Smooth muscle cell (in vitro differentiated cells): ENCODE results near the gene CDC34. TPM values are rescaled to one million over a fixed set of nuclear protein-coding genes. Genes with fewer than 3 reads are reported as not detected.

Experiments
- DNase-seq: peaks from one replicate; lab custom pipeline; 2025; ENCODE audit not compliant: unreplicated experiment; lab: John Stamatoyannopoulos, UW
- H2AFZ ChIP-seq: fragments of 200-600 bp; sonication (generic); 2 replicates; pipeline ENCODE4 v1.6.0; 2016; ENCODE audit warnings: antibody characterized with exemption, low read depth, mild to moderate bottlenecking
- H3F3A ChIP-seq: fragments of 200-600 bp; sonication (generic); 2 replicates; pipeline ENCODE4 v1.6.0; 2017; ENCODE audit warnings: antibody characterized with exemption, low read depth
- H3K27ac ChIP-seq: fragments of 200-600 bp; sonication (generic); 2 replicates; pipeline ENCODE4 v1.5.1; 2016; ENCODE audit warnings: low read depth, mild to moderate bottlenecking
- H3K27me3 ChIP-seq: fragments of 200-600 bp; sonication (generic); 2 replicates; pipeline ENCODE4 v1.6.1; 2016; ENCODE audit warnings: low read depth, mild to moderate bottlenecking
- H3K36me3 ChIP-seq: fragments of 200-600 bp; sonication (generic); 2 replicates; pipeline ENCODE4 v1.5.1; 2016; ENCODE audit warnings: low read depth
- H3K4me1 ChIP-seq: fragments of 200-600 bp; sonication (generic); 2 replicates; pipeline ENCODE4 v1.5.1; 2016; ENCODE audit warnings: low read depth
- H3K4me2 ChIP-seq: fragments of 200-600 bp; sonication (generic); 2 replicates; pipeline ENCODE4 v1.6.0; 2016; ENCODE audit warnings: mild to moderate bottlenecking
- H3K4me3 ChIP-seq: fragments of 200-600 bp; sonication (generic); 2 replicates; pipeline ENCODE4 v1.5.1; 2016; ENCODE audit warnings: mild to moderate bottlenecking
- H3K79me2 ChIP-seq: fragments of 200-600 bp; sonication (generic); 2 replicates; pipeline ENCODE4 v1.6.0; 2016; ENCODE audit warnings: low read depth, mild to moderate bottlenecking
- H3K9ac ChIP-seq: fragments of 200-600 bp; sonication (generic); 2 replicates; pipeline ENCODE4 v1.6.0; 2016; ENCODE audit warnings: low read depth
- H3K9me3 ChIP-seq: fragments of 200-600 bp; sonication (generic); replicated peaks from 2 replicates; pipeline ENCODE4 v1.5.1; 2016; ENCODE audit warnings: low read depth
- H4K20me1 ChIP-seq: fragments of 200-600 bp; sonication (generic); 2 replicates; pipeline ENCODE4 v1.6.0; 2016; ENCODE audit warnings: low read depth
- WGBS: methylation state at CpG from one replicate; pipeline ENCODE4 v1.1.7; 2016; ENCODE audit warnings: low lambda C conversion rate; 5-methylcytosine and 5-hydroxymethylcytosine counted together
- polyA plus RNA-seq: library from polyadenylated mRNA; unstranded; fragments of >200 nt; fragmentation: Nextera tagmentation; extraction: Ambion mirVana; gene quantifications from 2 replicates; pipeline ENCODE4 v1.2.1, GENCODE V29; 2016
- total RNA-seq: library from RNA; depleted of rRNA; stranded (reverse); fragments of >200 nt; gene quantifications from 2 replicates; pipeline ENCODE4 v1.2.3, GENCODE V29; 2014
- TF ChIP-seq, protein P1 (sequence below): fragments of 200-600 bp; sonication (generic); IDR thresholded peaks from 2 replicates; pipeline ENCODE4 v1.5.1; 2017; ENCODE audit warnings: borderline replicate concordance, mild to moderate bottlenecking, antibody characterized with exemption; ENCODE audit not compliant: insufficient read depth, poor library complexity, severe bottlenecking

The CDC34 gene
- total and polyA plus RNA-seq, 2 experiments from 2014 or later, result 67.7 to 151 TPM

DNA sequence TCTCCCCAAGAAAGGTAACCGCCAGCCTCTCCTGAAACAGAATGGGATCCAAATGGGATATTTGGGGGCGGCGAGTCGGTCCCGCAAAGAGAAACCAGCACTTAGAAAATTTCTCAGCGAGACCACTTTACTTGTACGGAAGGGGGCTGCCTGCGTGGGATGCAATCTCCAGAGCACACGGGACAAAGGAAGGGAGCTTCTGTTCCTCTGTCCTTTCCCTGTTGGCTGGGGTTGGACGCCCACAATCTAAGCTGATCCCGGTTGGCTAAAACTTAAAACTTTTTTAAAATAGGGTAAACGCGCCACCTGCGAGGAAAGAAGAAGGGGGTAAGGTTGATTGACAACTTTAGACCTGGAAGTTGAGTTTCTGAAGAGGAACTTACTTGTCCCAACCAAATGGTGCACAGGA is 40.0 kb downstream of the CDC34 start:
- H3F3A ChIP-seq, result peaks cover 15% of the 10 kb centered on the region
- peak overlapping the region; percentile 74 for H2AFZ ChIP-seq
- peak overlapping the region; percentile 81 for H3K27ac ChIP-seq
- TF ChIP-seq, protein P1, sequence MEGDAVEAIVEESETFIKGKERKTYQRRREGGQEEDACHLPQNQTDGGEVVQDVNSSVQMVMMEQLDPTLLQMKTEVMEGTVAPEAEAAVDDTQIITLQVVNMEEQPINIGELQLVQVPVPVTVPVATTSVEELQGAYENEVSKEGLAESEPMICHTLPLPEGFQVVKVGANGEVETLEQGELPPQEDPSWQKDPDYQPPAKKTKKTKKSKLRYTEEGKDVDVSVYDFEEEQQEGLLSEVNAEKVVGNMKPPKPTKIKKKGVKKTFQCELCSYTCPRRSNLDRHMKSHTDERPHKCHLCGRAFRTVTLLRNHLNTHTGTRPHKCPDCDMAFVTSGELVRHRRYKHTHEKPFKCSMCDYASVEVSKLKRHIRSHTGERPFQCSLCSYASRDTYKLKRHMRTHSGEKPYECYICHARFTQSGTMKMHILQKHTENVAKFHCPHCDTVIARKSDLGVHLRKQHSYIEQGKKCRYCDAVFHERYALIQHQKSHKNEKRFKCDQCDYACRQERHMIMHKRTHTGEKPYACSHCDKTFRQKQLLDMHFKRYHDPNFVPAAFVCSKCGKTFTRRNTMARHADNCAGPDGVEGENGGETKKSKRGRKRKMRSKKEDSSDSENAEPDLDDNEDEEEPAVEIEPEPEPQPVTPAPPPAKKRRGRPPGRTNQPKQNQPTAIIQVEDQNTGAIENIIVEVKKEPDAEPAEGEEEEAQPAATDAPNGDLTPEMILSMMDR, result no peak
- WGBS, result 2% methylated on average over 14 of the region's 14 CpGs
- peaks cover 16% of the 10 kb centered on the region for H3K4me1 ChIP-seq
- no peaks in the 10 kb centered on the region for H3K36me3 ChIP-seq
- H4K20me1 ChIP-seq, result peaks cover 38% of the 10 kb centered on the region
- H3K79me2 ChIP-seq, result peaks cover 41% of the 10 kb centered on the region
- H3K4me2 ChIP-seq, result peak overlapping the region; percentile 93
- H3K27me3 ChIP-seq, result no peaks in the 10 kb centered on the region
- H3K4me3 ChIP-seq, result peak overlapping the region; percentile 99
- H3K9me3 ChIP-seq, result no peaks in the 10 kb centered on the region
- no peak for DNase-seq
- H3K9ac ChIP-seq, result peak overlapping the region; percentile 21

DNA sequence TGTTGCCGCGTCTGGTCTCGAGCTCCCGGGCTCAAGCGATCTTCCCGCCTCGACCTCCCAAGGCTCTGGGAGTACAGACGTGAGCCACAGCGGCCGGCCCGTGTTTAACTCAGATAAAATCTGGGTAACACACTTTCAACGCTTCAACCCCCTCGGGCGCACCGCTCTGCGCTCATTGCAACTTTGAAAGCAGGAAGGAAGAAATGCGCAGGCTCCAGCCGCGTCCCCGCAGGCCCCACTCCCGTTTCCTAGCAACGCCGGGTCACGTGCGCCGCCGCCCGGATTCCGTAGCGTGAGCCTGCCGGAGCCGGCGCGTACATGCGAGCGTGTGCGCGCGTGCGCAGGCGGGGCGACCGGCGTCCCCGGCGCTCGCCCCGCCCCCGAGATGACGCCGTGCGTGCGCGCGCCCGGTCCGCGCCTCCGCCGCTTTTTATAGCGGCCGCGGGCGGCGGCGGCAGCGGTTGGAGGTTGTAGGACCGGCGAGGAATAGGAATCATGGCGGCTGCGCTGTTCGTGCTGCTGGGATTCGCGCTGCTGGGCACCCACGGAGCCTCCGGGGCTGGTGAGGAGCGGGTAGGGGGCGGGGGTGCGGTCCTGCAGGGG is 40.7 kb downstream of the CDC34 start, which contains the start of gene BSG:
TSS of gene BSG (plus strand) at position 457 of the 603 bp plus-strand sequence. CDS start at position 496, 39 bp downstream.
- peak; percentile 92 for DNase-seq
- Histone ChIP-seq H3K9me3 (no peaks in the 10 kb centered on the region), H3K4me1 (peaks cover 16% of the 10 kb centered on the region), H2AFZ (peak within 1 kb of the TSS; percentile 74), H3K36me3 (no peaks in the 10 kb centered on the region), H3F3A (peaks cover 15% of the 10 kb centered on the region), H3K9ac (peak within 1 kb of the TSS; percentile 98), H3K27ac (peak within 1 kb of the TSS; percentile 81), H4K20me1 (peaks cover 44% of the 10 kb centered on the region), H3K79me2 (peaks cover 48% of the 10 kb centered on the region), H3K4me2 (peak within 1 kb of the TSS; percentile 97), H3K27me3 (no peaks in the 10 kb centered on the region), H3K4me3 (peak within 1 kb of the TSS; percentile 99)
- TF ChIP-seq, protein P1, result no peak
- WGBS, result 1% methylated on average over 74 of the region's 79 CpGs

DNA sequence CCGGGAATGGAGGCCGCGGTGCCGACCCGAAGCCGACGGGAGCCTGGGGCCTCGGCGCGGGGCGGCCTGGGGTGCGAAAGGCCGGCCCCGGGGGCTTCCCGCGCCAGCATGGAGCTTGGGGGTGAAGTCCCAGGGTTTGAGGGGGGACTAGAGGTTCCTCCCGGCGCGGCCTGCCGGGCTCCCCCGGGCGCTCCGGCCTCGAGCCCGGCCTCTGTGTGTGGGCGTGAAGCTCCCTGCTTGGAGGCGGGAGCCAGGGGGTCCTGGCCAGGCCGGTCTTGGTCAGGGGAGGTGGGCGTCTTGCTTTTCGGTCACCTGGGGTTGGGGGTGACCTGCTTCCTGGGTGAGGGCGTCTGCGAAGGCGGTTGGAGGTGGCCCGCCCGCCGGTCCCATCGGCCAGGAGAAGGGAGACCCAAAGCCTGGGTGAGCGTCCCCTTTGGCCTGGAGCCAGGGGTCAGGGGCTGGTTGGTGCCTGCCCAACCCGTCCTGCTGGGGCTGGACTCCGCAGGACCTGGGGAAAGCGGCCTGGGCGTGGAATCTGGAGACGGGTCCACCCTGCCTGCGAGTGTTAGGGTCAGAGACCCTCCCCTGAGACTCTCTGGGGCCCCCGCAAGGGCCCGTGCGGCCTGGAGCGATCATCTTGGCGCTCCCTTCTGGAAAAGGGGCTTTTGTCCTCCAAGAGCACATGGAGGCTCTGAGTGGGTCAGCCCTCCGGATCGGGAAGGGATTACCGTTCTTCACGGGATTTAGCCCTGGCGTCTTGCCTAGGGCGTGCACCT is 41.4 kb downstream of the CDC34 start:
- WGBS, result under 1% methylated on average over 34 of the region's 55 CpGs

More for the DNA sequence above, 41.4 kb downstream of the CDC34 start:
- no peak overlapping the region for H2AFZ ChIP-seq
- TF ChIP-seq, protein P1, result no peak
- no peaks in the 10 kb centered on the region for H3K27me3 ChIP-seq
- H3K9me3 ChIP-seq, result no peaks in the 10 kb centered on the region
- no peak for DNase-seq
- peak overlapping the region; percentile 99 for H3K4me3 ChIP-seq
- H3K4me2 ChIP-seq, result peak overlapping the region; percentile 97
- peaks cover 51% of the 10 kb centered on the region for H4K20me1 ChIP-seq
- peak overlapping the region; percentile 79 for H3K27ac ChIP-seq
- peaks cover 16% of the 10 kb centered on the region for H3K4me1 ChIP-seq
- H3K79me2 ChIP-seq, result peaks cover 55% of the 10 kb centered on the region
- H3F3A ChIP-seq, result peaks cover 15% of the 10 kb centered on the region
- H3K9ac ChIP-seq, result peak overlapping the region; percentile 98
- no peaks in the 10 kb centered on the region for H3K36me3 ChIP-seq
